Heart left ventricle (tissue), 16 donors: ENCODE data around the gene MSANTD4. TPM values are rescaled to one million over a fixed set of nuclear protein-coding genes. Genes with fewer than 3 reads are reported as not detected.

Experiments
- ATAC-seq, 4 donors: fragments of 200-7000 bp; cut with Tn5 transposase; one replicate each; pipeline ENCODE4 v1.9.1; 2020 to 2022; ENCODE audit warnings: moderate library complexity in 4 of 4, mild to moderate bottlenecking in 3 of 4, moderate number of reproducible peaks in 1 of 4
- DNase-seq, 5 donors: peaks; one replicate each; pipeline ENCODE4 v3.0.0-alpha.2; 2020
- H3K27ac ChIP-seq, 12 donors: fragments of 200-600 bp; sonication (generic) in 4 of 12; one replicate each; pipeline versions ENCODE4 v1.5.0 to v1.8.0; 2016 to 2022; ENCODE audit warnings: mild to moderate bottlenecking in 2 of 12
- H3K27me3 ChIP-seq, 9 donors: fragments of 200-600 bp; sonication (generic) in 2 of 9; one replicate each; pipeline versions ENCODE4 v1.5.1 to v1.8.0; 2016 to 2022; ENCODE audit warnings: mild to moderate bottlenecking in 3 of 9
- H3K36me3 ChIP-seq, 9 donors: fragments of 200-600 bp; sonication (generic) in 2 of 9; one replicate each; pipeline versions ENCODE4 v1.5.0 to v1.8.0; 2018 to 2022; ENCODE audit warnings: mild to moderate bottlenecking in 2 of 9
- H3K4me1 ChIP-seq, 12 donors: fragments of 200-600 bp; sonication (generic) in 4 of 12; one replicate each; pipeline versions ENCODE4 v1.5.0 to v1.8.0; 2016 to 2022; ENCODE audit warnings: mild to moderate bottlenecking in 3 of 12
- H3K4me3 ChIP-seq, 12 donors: fragments of 200-600 bp; sonication (generic) in 4 of 12; one replicate each; pipeline versions ENCODE4 v1.5.0 to v1.8.0; 2017 to 2022; ENCODE audit warnings: mild to moderate bottlenecking in 9 of 12, moderate library complexity in 4 of 12
- H3K9me3 ChIP-seq, 12 donors: fragments of 200-600 bp; sonication (generic) in 4 of 12; one replicate each; pipeline versions ENCODE4 v1.5.0 to v1.8.0; 2016 to 2022; ENCODE audit warnings: mild to moderate bottlenecking in 1 of 12
- CTCF ChIP-seq, 12 donors: fragments of 200-600 bp; sonication (generic) in 4 of 12; IDR thresholded peaks; one replicate each; pipeline versions ENCODE4 v1.5.0 to v1.8.0; 2018 to 2022; ENCODE audit warnings: antibody characterized with exemption in 12 of 12, mild to moderate bottlenecking in 5 of 12
- POLR2A ChIP-seq, 2 donors: fragments of 450-650 bp; IDR thresholded peaks; one replicate each; pipeline ENCODE4 v1.6.1; 2017; ENCODE audit warnings: antibody characterized with exemption in 2 of 2, mild to moderate bottlenecking in 2 of 2, moderate library complexity in 2 of 2
- WGBS, 4 donors: extraction: QIAGEN DNeasy Blood & Tissue Kit in 2 of 4; methylation state at CpG; one replicate each; pipeline versions ENCODE4 v1.1.5 to v1.1.7; 2013 to 2018; 5-methylcytosine and 5-hydroxymethylcytosine counted together
- intact Hi-C, 10 donors: fragments of 100-400 bp; cut with DNase I; formaldehyde crosslinking; loops; one replicate each; pipeline versions ENCODE4 v1.11.1 to v1.14.2; 2022
- polyA plus RNA-seq, 2 donors: library from polyadenylated mRNA; stranded (reverse); fragments of 200-250 nt; gene quantifications; one replicate each; pipeline ENCODE4 v1.2.3, GENCODE V29; 2013
- total RNA-seq, 9 donors: library from RNA; depleted of rRNA in 2 of 9; stranded (reverse); fragments of >200 nt in 2 of 9; fragmentation: NEBNext Ultra II Directional in 3 of 9; extraction: Animal tissue kit (Norgen Biotek cat#: 25700) in 3 of 9; gene quantifications; one replicate each; pipeline versions ENCODE4 v1.1.0 to v1.2.4, GENCODE V29; 2016 to 2023
- donor health status: ischemic (EF 13 %, LVEDD 7.1; RV severe dilation, severe dysfunction).
- donor health status: healthy with polysubstance abuse.
- donor health status: DM: no; HTN: yes; CAD: no.
- donor health status: DM: no; HTN: no; CAD: no.
- donor health status: ischemic (EF 25% LVEDD 6.9; RV normal size, moderate dysfunction).
- donor health status: ischemic (EF 25% LVEDD 5.7; RV mildly dilated, moderate dysfunction).
- donor health status: healthy.
- donor health status: DM: yes; HTN: yes; CAD: no.
- donor health status: ischemic (EF 35%, LVEDD 5.7; RV mildly dilated, moderate dysfunction).
- donor health status: nonischemic (EF 11% LVEDD 7.7; RV severe dilation, severe dysfunction).
- donor health status: DM: yes; HTN: yes; CAD: no.
- donor health status: PGD.
- donor health status: ischemic (EF 29% LVEDD 5.4; RV normal size, mild dysfunction).
- donor health status: nonischemic (EF 23%, LVEDD 6.1; RV moderate dilation, normal function).

MSANTD4 gene
- total and polyA plus RNA-seq, 11 donors: 7.3 to 28.7 (median 19.7) TPM

- DNase-seq (no peak), ATAC-seq (no peak)
- no peaks in the 10 kb centered on the region for H3K4me1 ChIP-seq
- no peak overlapping the region for H3K27ac ChIP-seq
- WGBS, 4 donors: 65 to 75% (median 66%) methylated on average over 3 of the region's 3 CpGs
- intact Hi-C loops: no loop called here
- H3K27me3 ChIP-seq: peaks cover 0 to 3% (median 0%) of the 10 kb centered on the region in 9 donors
- no peaks in the 10 kb centered on the region for H3K36me3 ChIP-seq
- TF ChIP-seq CTCF (IDR thresholded peaks at IDR 0.05) (no peak), POLR2A (IDR thresholded peaks at IDR 0.05) (no peak)
- no peak overlapping the region for H3K4me3 ChIP-seq
- no peaks in the 10 kb centered on the region for H3K9me3 ChIP-seq
Measured at GRCh38 chr11:106031936-106032335, 9.9 kb upstream of the MSANTD4 start.

GRCh38 chr11:106031202-106031810 lies 9.3 kb upstream of the MSANTD4 start:
- intact Hi-C loops: no loop called here
- Histone ChIP-seq H3K9me3 (no peaks in the 10 kb centered on the region), H3K4me1 (no peaks in the 10 kb centered on the region), H3K27ac (no peak overlapping the region), H3K36me3 (no peaks in the 10 kb centered on the region), H3K4me3 (no peak overlapping the region), H3K27me3 (peaks cover 0 to 3% (median 0%) of the 10 kb centered on the region in 9 donors)
- DNase-seq (no peak), ATAC-seq (no peak)
- 52 to 68% (median 60%) methylated on average over 2 of the region's 2 CpGs for WGBS, 4 donors
- TF ChIP-seq CTCF (IDR thresholded peaks at IDR 0.05) (no peak), POLR2A (IDR thresholded peaks at IDR 0.05) (no peak)

- no peaks in the 10 kb centered on the region for H3K36me3 ChIP-seq
- DNase-seq (no peak), ATAC-seq (no peak)
- intact Hi-C loops: no loop called here
- H3K27me3 ChIP-seq: peaks cover 0 to 3% (median 0%) of the 10 kb centered on the region in 9 donors
- no peak overlapping the region for H3K27ac ChIP-seq
- H3K9me3 ChIP-seq: no peaks in the 10 kb centered on the region
- WGBS, 4 donors: 72 to 81% (median 77%) methylated on average over 4 of the region's 4 CpGs
- no peaks in the 10 kb centered on the region for H3K4me1 ChIP-seq
- no peak for TF ChIP-seq POLR2A (IDR thresholded peaks at IDR 0.05)
- TF ChIP-seq CTCF (IDR thresholded peaks at IDR 0.05): no peak
- no peak overlapping the region for H3K4me3 ChIP-seq
Measured at GRCh38 chr11:106030609-106031008, 8.6 kb upstream of the MSANTD4 start.

GRCh38 chr11:106022795-106023275 lies 795 bp upstream of the MSANTD4 start:
- peak overlapping the region in 11 of 12 donors; percentile 66 to 96 (median 80) for H3K4me3 ChIP-seq
- H3K27ac ChIP-seq: peak overlapping the region; percentile 53 to 90 (median 83)
- H3K27me3 ChIP-seq: no peaks in the 10 kb centered on the region
- DNase-seq (no peak), ATAC-seq (peak in 2 of 4 donors; percentile 0)
- TF ChIP-seq POLR2A (IDR thresholded peaks at IDR 0.05) (no peak), CTCF (IDR thresholded peaks at IDR 0.05) (no peak)
- intact Hi-C loops: loop anchor here in 8 of 10 donors (1.0 to 5.0 kb wide), 4 partner anchors 44 to 54 kb away; partner anchors contain the start of genes AASDHPPT (in 7 of the 8) and KBTBD3 (in 7 of the 8)
- peaks cover 0 to 41% (median 27%) of the 10 kb centered on the region in 12 donors for H3K4me1 ChIP-seq
- no peaks in the 10 kb centered on the region for H3K36me3 ChIP-seq
- 85 to 94% (median 90%) methylated on average over 7 of the region's 7 CpGs for WGBS, 4 donors
- no peaks in the 10 kb centered on the region for H3K9me3 ChIP-seq
